Right ventricle myocardium superior (tissue), 1 donor: ENCODE results near the gene MED4. TPM values are rescaled to one million over a fixed set of nuclear protein-coding genes. Genes with fewer than 3 reads are reported as not detected.
A peak's percentile ranks its signal among the peaks of the same experiment; 100 is the strongest.
"Not testable (repeated sequence)": the region's sequence is repeated elsewhere in the genome, so short reads cannot be mapped to it uniquely, and the experiment has no call there.

ENCODE experiments used
- ATAC-seq: fragments of 200-7000 bp; cut with Tn5 transposase; one replicate; pipeline ENCODE4 v1.9.1; 2020; ENCODE audit warnings: mild to moderate bottlenecking; ENCODE audit not compliant: poor library complexity
- DNase-seq: peaks from one replicate; pipeline ENCODE4 v3.0.0-alpha.2; 2020
- intact Hi-C: fragments of 100-400 bp; cut with DNase I; formaldehyde crosslinking; loops from one replicate; pipeline ENCODE4 v1.11.2; 2022
- total RNA-seq: library from RNA; stranded (reverse); fragmentation: NEBNext Ultra II Directional; extraction: Animal tissue kit (Norgen Biotek cat#: 25700); gene quantifications from one replicate; pipeline ENCODE4 v1.2.1, GENCODE V29; 2021
- donor health status: DM: no; HTN: yes; CAD: no; lungs with severe emphysema.

Gene MED4
- total RNA-seq, 1 donor from 2014 or later: 40.8 TPM

GRCh38 chr13:48110132-48110868 lies 15.4 kb upstream of the MED4 start:
- DNase-seq: no peak
- peak; percentile 68 for ATAC-seq
- intact Hi-C loops: no loop called here

- intact Hi-C loops: no loop called here
- ATAC-seq (no peak), DNase-seq (no peak)
Observed at GRCh38 chr13:48108106-48108505, 13.2 kb upstream of the MED4 start.

GRCh38 chr13:48097793-48098192 lies 2.9 kb upstream of the MED4 start:
- ATAC-seq: no peak
- intact Hi-C loops: no loop called here
- DNase-seq: no peak

- intact Hi-C loops: no loop called here
- DNase-seq: no peak
- ATAC-seq: no peak
Observed at GRCh38 chr13:48096670-48097069, 1.8 kb upstream of the MED4 start.

- intact Hi-C loops: no loop called here
- ATAC-seq (peak; percentile 5), DNase-seq (no peak)
Observed at GRCh38 chr13:48094404-48094780, 512 bp downstream of the MED4 start.

GRCh38 chr13:48093588-48093987 lies 1.3 kb downstream of the MED4 start:
- intact Hi-C loops: no loop called here
- no peak for ATAC-seq

GRCh38 chr13:48086272-48086671 lies 8.6 kb downstream of the MED4 start:
- intact Hi-C loops: no loop called here
- no peak for DNase-seq
- no peak for ATAC-seq

More at GRCh38 chr13:48093588-48093987, 1.3 kb downstream of the MED4 start:
- DNase-seq: no peak

- intact Hi-C loops: no loop called here
- DNase-seq: no peak
- no peak for ATAC-seq
Observed at GRCh38 chr13:48081739-48082138, 13.2 kb downstream of the MED4 start.

GRCh38 chr13:48078251-48078656 lies 16.6 kb downstream of the MED4 start:
- ATAC-seq: no peak
- no peak for DNase-seq
- intact Hi-C loops: no loop called here

GRCh38 chr13:48074006-48074405 lies 20.9 kb downstream of the MED4 start:
- DNase-seq: no peak
- intact Hi-C loops: no loop called here
- no peak for ATAC-seq

GRCh38 chr13:48072787-48073186 lies 22.1 kb downstream of the MED4 start:
- intact Hi-C loops: no loop called here
- no peak for ATAC-seq
- no peak for DNase-seq

GRCh38 chr13:48072304-48072703 lies 22.6 kb downstream of the MED4 start:
- intact Hi-C loops: no loop called here
- DNase-seq: no peak
- ATAC-seq: no peak

- DNase-seq (no peak), ATAC-seq (no peak)
- intact Hi-C loops: no loop called here
Observed at GRCh38 chr13:48070942-48071341, 24.0 kb downstream of the MED4 start.

GRCh38 chr13:48069573-48069972 lies 25.3 kb downstream of the MED4 start:
- no peak for DNase-seq
- intact Hi-C loops: no loop called here
- no peak for ATAC-seq

GRCh38 chr13:48068952-48069351 lies 26.0 kb downstream of the MED4 start:
- ATAC-seq (no peak), DNase-seq (no peak)
- intact Hi-C loops: no loop called here

- ATAC-seq (no peak), DNase-seq (no peak)
- intact Hi-C loops: no loop called here
Observed at GRCh38 chr13:48068036-48068435, 26.9 kb downstream of the MED4 start.

GRCh38 chr13:48066310-48066989 lies 28.5 kb downstream of the MED4 start:
- intact Hi-C loops: no loop called here
- ATAC-seq (no peak), DNase-seq (no peak)

GRCh38 chr13:48059951-48060350 lies 35.0 kb downstream of the MED4 start:
- ATAC-seq, DNase-seq, intact Hi-C loops: not testable (repeated sequence)

- DNase-seq, ATAC-seq, intact Hi-C loops: not testable (repeated sequence)
Observed at GRCh38 chr13:48058536-48058935, 36.4 kb downstream of the MED4 start.

- ATAC-seq: no peak
- intact Hi-C loops: no loop called here
Observed at GRCh38 chr13:48055712-48056111, 39.2 kb downstream of the MED4 start.

More at GRCh38 chr13:48055712-48056111, 39.2 kb downstream of the MED4 start:
- DNase-seq: no peak
